Activated naive CD4-positive, alpha-beta T cell treated with anti-CD3 and anti-CD28 coated beads for 36 hours (primary cell): ENCODE results near the gene PLA2R1. TPM values are rescaled to one million over a fixed set of nuclear protein-coding genes. Genes with fewer than 3 reads are reported as not detected.

Experiments
- CTCF ChIA-PET: fragments of 350-600 bp; sonication (Branson Sonifier 250); formaldehyde crosslinking; loops from one replicate; lab custom pipeline; 2021; ENCODE audit warnings: antibody characterized with exemption; lab: Charles Lee
- DNase-seq: peaks from one replicate; pipeline ENCODE4 v3.0.0-alpha.2; 2020
- H3K27ac Mint-ChIP-seq: one replicate; pipeline ENCODE4 v1.8.0; 2021; ENCODE audit warnings: mild to moderate bottlenecking, mixed read lengths
- H3K27me3 Mint-ChIP-seq: one replicate; pipeline ENCODE4 v1.8.0; 2021; ENCODE audit warnings: low read depth, mixed read lengths
- H3K36me3 Mint-ChIP-seq: one replicate; pipeline ENCODE4 v1.8.0; 2021; ENCODE audit warnings: low read depth, mixed read lengths
- H3K4me1 Mint-ChIP-seq: one replicate; pipeline ENCODE4 v1.8.0; 2021; ENCODE audit warnings: low read depth, mixed read lengths
- H3K4me3 Mint-ChIP-seq: one replicate; pipeline ENCODE4 v1.8.0; 2021; ENCODE audit warnings: mild to moderate bottlenecking, moderate library complexity, mixed read lengths
- H3K9me3 Mint-ChIP-seq: one replicate; pipeline ENCODE4 v1.8.0; 2021; ENCODE audit warnings: mixed read lengths
- intact Hi-C: fragments of 100-400 bp; cut with micrococcal nuclease; formaldehyde crosslinking; loops from one replicate; pipeline ENCODE4 v1.15.1; 2023
- total RNA-seq, 2 experiments: library from RNA; stranded (reverse); gene quantifications; one replicate each; pipeline ENCODE4 v1.2.3, GENCODE V29; 2021

PLA2R1 gene
- not detected for total RNA-seq

DNA sequence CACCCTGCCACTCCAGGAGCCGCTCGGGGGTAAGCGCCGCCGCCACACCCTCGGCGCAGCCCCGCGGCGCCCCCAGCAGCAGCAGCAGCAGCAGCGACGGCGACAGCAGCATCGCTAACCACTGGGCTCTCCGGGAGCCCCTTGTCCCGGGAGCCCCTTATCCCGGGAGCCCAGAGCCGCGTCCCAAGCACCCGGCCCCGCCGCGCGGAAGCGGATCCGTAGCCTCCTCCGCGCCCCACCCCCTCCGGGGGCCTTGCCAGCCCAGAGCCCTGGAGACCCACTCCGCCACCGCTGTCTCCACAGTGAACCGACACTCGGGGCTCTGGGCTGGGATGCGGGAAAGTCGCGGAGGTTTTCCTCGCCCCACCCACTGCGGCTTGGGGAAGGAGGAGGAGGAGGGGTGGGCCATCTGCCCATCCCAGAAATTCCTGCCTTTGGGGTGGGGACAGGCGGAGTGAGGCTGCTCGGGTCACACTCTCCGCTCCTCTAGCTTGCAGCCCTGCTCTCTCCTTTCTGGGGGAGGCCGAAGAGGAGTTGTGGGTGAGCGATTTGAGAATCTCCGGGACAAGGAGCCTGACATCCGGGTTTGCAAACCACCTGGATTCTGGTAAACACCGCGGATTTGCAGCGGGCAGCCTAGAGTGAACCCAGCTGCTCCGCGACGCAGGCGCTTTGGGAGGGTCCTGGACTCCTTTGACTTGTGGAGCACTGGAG, at the start of gene PLA2R1:
TSS of gene PLA2R1 (minus strand) at position 324 of the 714 bp plus-strand sequence. CDS start at position 112, 212 bp downstream.
- Mint-ChIP-seq H3K4me1 (peaks cover 7% of the 10 kb centered on the region), H3K36me3 (no peaks in the 10 kb centered on the region), H3K27me3 (peaks cover 56% of the 10 kb centered on the region), H3K4me3 (peak within 1 kb of the TSS; percentile 64), H3K9me3 (no peaks in the 10 kb centered on the region), H3K27ac (no peak within 1 kb of the TSS)
- intact Hi-C loops = no loop called here
- peak; percentile 14 for DNase-seq
- CTCF ChIA-PET = no interaction called here

DNA sequence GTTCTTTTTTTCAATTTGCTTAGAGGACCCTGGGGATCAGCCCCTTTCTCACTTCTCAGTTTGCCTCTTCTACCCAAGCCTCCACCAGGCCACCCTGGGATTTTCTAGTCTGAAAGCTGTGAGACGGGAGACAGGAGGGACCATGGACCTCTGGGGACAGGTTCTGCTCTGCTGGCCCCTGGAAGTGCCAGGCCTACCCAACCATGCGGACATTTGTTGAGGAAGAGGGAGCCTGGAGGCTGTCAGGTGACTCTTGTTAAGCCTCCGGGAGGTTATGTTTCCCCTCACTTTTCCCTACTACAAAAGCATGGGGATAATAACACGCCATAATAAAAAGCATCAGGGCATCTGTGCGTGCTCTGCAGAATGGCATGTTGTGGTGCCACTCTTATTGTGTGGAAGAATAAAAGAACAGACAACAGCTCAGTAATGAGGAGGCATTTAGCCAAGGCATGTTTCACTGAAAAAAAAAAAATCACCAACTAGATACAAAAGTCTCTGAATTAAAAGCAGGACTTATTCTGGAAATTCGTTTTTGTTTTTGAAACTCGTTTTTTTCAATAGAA, 48.3 kb upstream of the PLA2R1 start:
- CTCF ChIA-PET = interaction anchor here (0.5 to 3.3 kb wide), 24 partner anchors 10 to 1219 kb away, joined by 3 to 38 read pairs (median 4); no protein-coding TSS in a partner anchor
- Mint-ChIP-seq H3K4me3 (no peak overlapping the region), H3K27ac (no peak overlapping the region), H3K27me3 (peaks cover 13% of the 10 kb centered on the region), H3K9me3 (no peaks in the 10 kb centered on the region), H3K4me1 (no peaks in the 10 kb centered on the region), H3K36me3 (no peaks in the 10 kb centered on the region)
- no peak for DNase-seq
- intact Hi-C loops = loop anchor here (1.0 to 10.0 kb wide), 10 partner anchors 100 to 1162 kb away; no protein-coding TSS in a partner anchor

DNA sequence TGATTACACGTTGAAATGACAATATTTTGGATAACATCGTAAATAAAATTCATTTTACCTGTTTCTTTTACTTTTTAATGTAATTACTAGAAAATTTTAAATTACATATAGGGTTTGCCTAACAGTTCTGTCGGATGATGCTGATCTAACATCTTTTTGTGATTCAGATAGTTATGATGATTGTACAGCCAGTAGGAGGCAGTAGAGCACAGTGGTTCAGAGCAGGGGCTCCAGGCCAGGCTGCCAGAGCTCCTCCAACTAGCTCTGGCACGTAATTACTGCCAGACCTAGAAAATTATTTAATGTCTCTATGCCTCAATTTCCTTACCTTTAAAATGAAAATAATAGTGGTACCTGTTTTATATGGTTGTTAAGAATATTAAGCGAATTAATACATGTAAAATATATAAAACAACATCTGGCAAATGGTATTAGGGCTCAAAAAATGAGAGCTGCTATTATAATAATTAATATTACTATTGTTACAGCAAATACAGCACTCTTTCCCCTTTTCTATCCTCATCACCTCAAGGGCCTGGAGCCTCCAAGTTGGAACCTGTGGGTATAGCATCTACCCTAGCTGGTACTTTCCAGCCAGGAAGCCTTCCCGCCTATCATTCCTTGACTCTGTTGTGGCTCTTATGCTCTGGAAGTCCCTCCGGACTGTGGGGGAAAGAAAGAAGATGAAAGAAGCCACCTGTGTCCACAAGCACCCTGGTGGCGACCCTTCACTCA, 47.7 kb upstream of the PLA2R1 start:
- H3K4me1 Mint-ChIP-seq = no peaks in the 10 kb centered on the region
- H3K4me3 Mint-ChIP-seq = no peak overlapping the region
- intact Hi-C loops = loop anchor here (1.0 to 10.0 kb wide), 10 partner anchors 100 to 1162 kb away; no protein-coding TSS in a partner anchor
- H3K9me3 Mint-ChIP-seq = no peaks in the 10 kb centered on the region
- CTCF ChIA-PET = interaction anchor here (0.5 to 3.3 kb wide), 31 partner anchors 9 to 1218 kb away, joined by 3 to 38 read pairs (median 4); no protein-coding TSS in a partner anchor
- peaks cover 10% of the 10 kb centered on the region for H3K27me3 Mint-ChIP-seq
- H3K36me3 Mint-ChIP-seq = no peaks in the 10 kb centered on the region
- DNase-seq = peak; percentile 74
- no peak overlapping the region for H3K27ac Mint-ChIP-seq

DNA sequence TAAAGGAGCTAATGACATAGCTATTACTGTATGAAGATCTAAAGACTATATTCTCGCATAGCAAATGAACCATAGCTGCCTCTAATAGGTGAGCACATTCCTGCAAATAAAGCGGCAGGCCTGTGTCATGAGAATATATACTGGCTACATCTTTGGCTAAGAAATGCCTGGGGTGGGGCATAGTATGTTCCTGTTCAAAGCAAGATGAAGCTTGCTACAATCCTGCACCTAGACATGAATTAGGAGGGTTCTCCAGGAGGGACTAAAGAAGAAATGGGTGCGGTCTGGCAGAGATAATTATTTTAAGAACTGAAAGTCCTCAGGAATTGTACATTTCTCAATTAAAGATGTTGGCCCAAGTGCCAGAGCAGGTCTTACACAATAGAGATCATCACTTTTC, 46.8 kb upstream of the PLA2R1 start:
- H3K9me3 Mint-ChIP-seq = no peaks in the 10 kb centered on the region
- no peaks in the 10 kb centered on the region for H3K4me1 Mint-ChIP-seq
- H3K36me3 Mint-ChIP-seq = no peaks in the 10 kb centered on the region
- intact Hi-C loops = no loop called here
- H3K27ac Mint-ChIP-seq = no peak overlapping the region
- no peak for DNase-seq
- H3K4me3 Mint-ChIP-seq = no peak overlapping the region
- peaks cover 7% of the 10 kb centered on the region for H3K27me3 Mint-ChIP-seq
- CTCF ChIA-PET = interaction anchor here (0.5 to 3.3 kb wide), 19 partner anchors 13 to 954 kb away, joined by 3 to 38 read pairs (median 5); no protein-coding TSS in a partner anchor

DNA sequence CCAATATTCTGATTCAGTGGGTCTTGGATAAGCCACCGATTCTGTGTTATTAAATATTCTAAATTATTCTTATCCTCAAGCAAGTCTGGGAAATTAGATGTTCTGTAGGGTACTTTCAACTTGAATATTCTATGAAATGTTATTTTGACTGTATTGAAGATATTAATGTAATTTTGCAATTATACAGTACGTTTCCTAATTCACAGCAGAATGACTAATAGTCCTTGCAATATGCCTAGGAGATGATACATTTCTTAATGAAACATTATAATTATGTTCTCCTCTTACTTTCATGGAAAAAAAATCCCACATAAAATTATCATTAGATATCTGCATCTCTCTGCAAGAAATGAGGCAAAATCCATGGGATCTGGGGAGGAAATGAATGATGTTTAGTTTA, 46.2 kb upstream of the PLA2R1 start:
- CTCF ChIA-PET = interaction anchor here (0.5 to 3.3 kb wide), 9 partner anchors 15 to 955 kb away, joined by 3 to 38 read pairs (median 4); no protein-coding TSS in a partner anchor
- DNase-seq = no peak
- H3K27ac Mint-ChIP-seq = no peak overlapping the region
- H3K9me3 Mint-ChIP-seq = no peaks in the 10 kb centered on the region
- no peak overlapping the region for H3K4me3 Mint-ChIP-seq
- H3K36me3 Mint-ChIP-seq = no peaks in the 10 kb centered on the region
- H3K4me1 Mint-ChIP-seq = no peaks in the 10 kb centered on the region
- peaks cover 5% of the 10 kb centered on the region for H3K27me3 Mint-ChIP-seq
- intact Hi-C loops = no loop called here

DNA sequence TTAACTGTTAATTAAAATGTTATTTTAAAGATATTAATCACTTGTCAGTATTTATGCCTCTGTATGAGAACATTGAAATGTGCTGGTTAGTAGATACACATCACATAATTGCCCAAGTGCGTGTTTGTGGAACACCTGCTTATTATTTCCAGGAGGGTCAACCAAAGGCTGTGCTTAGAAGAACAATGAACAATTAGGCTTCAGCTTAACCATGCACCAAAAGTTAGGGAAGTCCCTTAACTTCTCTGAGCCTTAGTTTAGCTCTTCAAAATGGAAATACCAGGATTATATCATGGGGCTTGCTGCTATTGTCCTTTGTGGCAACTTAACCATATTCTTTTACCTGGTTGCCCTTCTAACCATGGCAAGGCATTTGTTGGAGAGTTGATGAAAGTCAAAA, 43.0 kb upstream of the PLA2R1 start:
- CTCF ChIA-PET = no interaction called here
- intact Hi-C loops = no loop called here
- no peaks in the 10 kb centered on the region for H3K4me1 Mint-ChIP-seq
- no peak for DNase-seq
- no peaks in the 10 kb centered on the region for H3K36me3 Mint-ChIP-seq
- no peaks in the 10 kb centered on the region for H3K9me3 Mint-ChIP-seq
- no peak overlapping the region for H3K27ac Mint-ChIP-seq
- H3K27me3 Mint-ChIP-seq = peaks cover 2% of the 10 kb centered on the region
- no peak overlapping the region for H3K4me3 Mint-ChIP-seq

DNA sequence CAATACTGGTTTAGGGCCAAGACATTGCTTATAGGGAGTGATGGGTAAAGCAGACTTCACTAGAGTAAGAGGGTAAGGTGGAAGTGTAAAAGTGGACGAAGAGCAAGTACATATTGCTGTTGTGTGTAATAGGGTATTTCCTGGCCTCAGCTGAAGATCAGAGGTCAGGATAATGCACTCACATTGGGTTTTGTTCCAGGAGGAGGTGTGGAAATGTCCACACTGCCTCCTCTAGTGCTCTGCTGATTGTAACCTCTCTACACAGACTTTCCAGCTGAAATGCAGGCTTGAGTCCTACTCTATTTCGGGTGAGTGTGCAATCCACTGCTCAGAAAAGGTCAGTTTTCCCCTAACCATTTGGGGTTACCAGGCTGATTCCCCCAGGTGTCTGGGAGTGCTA, 41.7 kb upstream of the PLA2R1 start:
- H3K36me3 Mint-ChIP-seq = no peaks in the 10 kb centered on the region
- intact Hi-C loops = no loop called here
- no peak for DNase-seq
- peaks cover 2% of the 10 kb centered on the region for H3K27me3 Mint-ChIP-seq
- CTCF ChIA-PET = no interaction called here
- no peaks in the 10 kb centered on the region for H3K4me1 Mint-ChIP-seq
- H3K9me3 Mint-ChIP-seq = no peaks in the 10 kb centered on the region
- no peak overlapping the region for H3K27ac Mint-ChIP-seq
- H3K4me3 Mint-ChIP-seq = no peak overlapping the region

DNA sequence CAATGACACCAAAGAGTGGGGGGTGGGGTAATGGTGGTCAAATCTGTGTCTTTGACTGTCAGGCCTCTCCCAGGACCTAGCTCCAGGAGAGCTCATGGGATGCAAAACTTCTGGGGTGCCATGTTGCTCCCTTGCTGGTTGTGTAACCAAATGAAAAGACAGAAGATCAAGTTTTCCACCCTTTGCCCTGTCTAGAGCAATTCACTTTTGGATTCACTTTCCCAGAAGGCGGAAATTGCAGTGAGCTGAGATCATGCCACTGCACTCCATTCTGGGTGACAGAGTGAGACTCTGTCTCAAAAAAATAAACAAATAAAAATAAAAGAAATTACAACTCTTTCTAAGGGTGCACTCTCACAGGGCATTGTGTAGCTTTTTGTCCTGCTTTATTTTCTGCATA, 34.9 kb upstream of the PLA2R1 start:
- peaks cover 6% of the 10 kb centered on the region for H3K9me3 Mint-ChIP-seq
- H3K36me3 Mint-ChIP-seq = no peaks in the 10 kb centered on the region
- H3K4me3 Mint-ChIP-seq = no peak overlapping the region
- peaks cover 3% of the 10 kb centered on the region for H3K4me1 Mint-ChIP-seq
- peak overlapping the region; percentile 30 for H3K27ac Mint-ChIP-seq
- peaks cover 10% of the 10 kb centered on the region for H3K27me3 Mint-ChIP-seq
- no peak for DNase-seq
- CTCF ChIA-PET = interaction anchor here (0.7 to 1.5 kb wide), 2 partner anchors 20 to 113 kb away, joined by 3 to 4 read pairs; no protein-coding TSS in a partner anchor
- intact Hi-C loops = no loop called here

DNA sequence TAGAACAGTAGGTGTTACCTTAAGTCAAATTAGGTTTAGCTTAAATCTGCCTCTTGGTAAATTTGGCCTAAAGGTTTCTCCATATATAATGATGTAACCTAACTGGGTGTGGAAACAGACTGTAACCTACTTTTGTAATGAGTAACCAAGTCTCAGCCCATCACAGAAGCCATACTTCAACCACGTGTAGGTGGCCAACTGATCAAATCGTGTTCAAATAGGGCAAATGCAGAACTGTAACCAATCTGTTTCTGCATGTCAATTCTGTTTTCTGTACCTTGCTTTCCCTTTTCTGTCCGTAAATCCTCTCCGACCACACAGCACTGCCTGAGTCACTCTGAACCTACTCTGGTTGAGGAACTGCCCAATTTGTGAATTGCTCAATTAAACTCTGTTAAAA, 34.0 kb upstream of the PLA2R1 start:
- H3K36me3 Mint-ChIP-seq = no peaks in the 10 kb centered on the region
- intact Hi-C loops = no loop called here
- H3K9me3 Mint-ChIP-seq = peaks cover 6% of the 10 kb centered on the region
- DNase-seq = peak; percentile 21
- peaks cover 10% of the 10 kb centered on the region for H3K27me3 Mint-ChIP-seq
- H3K4me1 Mint-ChIP-seq = peaks cover 3% of the 10 kb centered on the region
- CTCF ChIA-PET = interaction anchor here (0.7 to 1.5 kb wide), 6 partner anchors 9 to 1178 kb away, joined by 3 to 6 read pairs (median 4); no protein-coding TSS in a partner anchor
- no peak overlapping the region for H3K4me3 Mint-ChIP-seq
- no peak overlapping the region for H3K27ac Mint-ChIP-seq

DNA sequence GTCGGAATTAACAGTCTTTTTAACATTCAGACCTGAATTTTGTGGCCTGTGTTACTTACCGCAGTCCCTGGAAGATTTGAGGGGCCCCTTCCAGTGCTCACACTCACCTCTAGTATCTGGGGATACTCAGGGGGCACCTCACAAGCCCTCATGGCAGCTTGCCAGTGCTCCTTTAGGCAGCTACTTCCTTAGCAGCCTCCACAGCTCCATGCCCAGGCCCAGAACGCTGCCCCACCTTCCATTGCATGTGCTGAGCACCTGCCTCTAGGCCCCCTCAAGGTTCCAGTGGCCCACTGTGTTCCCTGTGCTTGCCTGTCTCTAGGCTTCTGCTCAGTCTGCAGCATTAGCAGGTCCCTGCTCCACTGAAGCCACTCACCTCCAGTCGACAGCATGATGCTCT, 30.0 kb upstream of the PLA2R1 start:
- CTCF ChIA-PET = no interaction called here
- Mint-ChIP-seq H3K4me1 (peaks cover 3% of the 10 kb centered on the region), H3K27me3 (peaks cover 10% of the 10 kb centered on the region), H3K36me3 (peaks cover 7% of the 10 kb centered on the region), H3K4me3 (no peak overlapping the region), H3K9me3 (peaks cover 39% of the 10 kb centered on the region), H3K27ac (no peak overlapping the region)
- DNase-seq = no peak
- intact Hi-C loops = no loop called here

DNA sequence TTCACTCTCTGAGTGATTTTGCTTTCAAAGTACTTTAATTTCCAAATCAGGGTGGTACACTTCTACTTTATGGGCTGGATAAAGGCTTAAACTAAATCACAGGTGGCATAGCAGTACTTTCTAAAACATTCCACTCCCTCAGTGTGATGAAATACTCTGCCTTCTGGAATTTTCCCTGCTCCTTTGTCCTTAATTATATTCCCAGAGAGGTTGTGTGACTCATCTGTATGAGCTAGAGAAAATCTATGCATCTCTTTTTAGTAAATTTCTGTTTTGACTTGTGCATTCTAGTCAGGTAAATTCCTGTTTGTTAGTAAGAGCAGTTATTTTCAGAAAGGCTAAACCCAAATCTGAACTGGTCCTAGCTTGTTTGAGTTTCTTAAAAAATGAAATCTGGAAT, 29.0 kb upstream of the PLA2R1 start:
- no peak overlapping the region for H3K27ac Mint-ChIP-seq
- peaks cover 7% of the 10 kb centered on the region for H3K36me3 Mint-ChIP-seq
- intact Hi-C loops = no loop called here
- H3K4me3 Mint-ChIP-seq = no peak overlapping the region
- H3K9me3 Mint-ChIP-seq = peaks cover 48% of the 10 kb centered on the region
- CTCF ChIA-PET = interaction anchor here (0.7 kb wide), 1 partner anchor 737 kb away, joined by 7 read pairs; no protein-coding TSS in a partner anchor
- DNase-seq = no peak
- peaks cover 10% of the 10 kb centered on the region for H3K27me3 Mint-ChIP-seq
- H3K4me1 Mint-ChIP-seq = peaks cover 1% of the 10 kb centered on the region
